Muscle layer of duodenum (tissue), 2 donors: ENCODE data around the gene VENTX.
"Not testable (repeated sequence)": the region's sequence is repeated elsewhere in the genome, so short reads cannot be mapped to it uniquely, and the experiment has no call there.

Source experiments
- H3K27ac ChIP-seq: one replicate; pipeline ENCODE4 v1.7.0; 2013; ENCODE audit warnings: mild to moderate bottlenecking, low read length
- H3K27me3 ChIP-seq: one replicate; pipeline ENCODE4 v1.7.0; 2013; ENCODE audit warnings: low read depth, mild to moderate bottlenecking, control low read depth, low read length
- H3K36me3 ChIP-seq, 2 donors: one replicate each; pipeline ENCODE4 v1.7.0; 2013; ENCODE audit warnings: low read length in 2 of 2, control low read depth in 1 of 2, mild to moderate bottlenecking in 1 of 2; ENCODE audit not compliant: insufficient read depth in 2 of 2, control insufficient read depth in 1 of 2
- H3K4me1 ChIP-seq, 2 donors: one replicate each; pipeline ENCODE4 v1.7.0; 2013; ENCODE audit warnings: low read length in 2 of 2, mild to moderate bottlenecking in 2 of 2, control low read depth in 1 of 2, moderate library complexity in 1 of 2; ENCODE audit not compliant: insufficient read depth in 2 of 2, control insufficient read depth in 1 of 2
- H3K4me3 ChIP-seq, 2 donors: one replicate each; pipeline ENCODE4 v1.7.0; 2013; ENCODE audit warnings: low read length in 2 of 2, low read depth in 1 of 2, mild to moderate bottlenecking in 1 of 2
- H3K9me3 ChIP-seq, 2 donors: one replicate each; pipeline ENCODE4 v1.7.0; 2013; ENCODE audit warnings: low read length in 2 of 2, control low read depth in 1 of 2, mild to moderate bottlenecking in 1 of 2; ENCODE audit not compliant: control insufficient read depth in 1 of 2
- donor health status: healthy.

VENTX gene

GRCh38 chr10:133263674-133264073, 26.0 kb downstream of the VENTX start:
- no peaks in the 10 kb centered on the region for H3K9me3 ChIP-seq
- H3K4me1 ChIP-seq = peaks cover 4 to 22% of the 10 kb centered on the region in 2 donors
- no peak overlapping the region for H3K4me3 ChIP-seq
- no peak overlapping the region for H3K27ac ChIP-seq
- H3K27me3 ChIP-seq = no peaks in the 10 kb centered on the region
- peaks cover 0 to 4% of the 10 kb centered on the region in 2 donors for H3K36me3 ChIP-seq

DNA sequence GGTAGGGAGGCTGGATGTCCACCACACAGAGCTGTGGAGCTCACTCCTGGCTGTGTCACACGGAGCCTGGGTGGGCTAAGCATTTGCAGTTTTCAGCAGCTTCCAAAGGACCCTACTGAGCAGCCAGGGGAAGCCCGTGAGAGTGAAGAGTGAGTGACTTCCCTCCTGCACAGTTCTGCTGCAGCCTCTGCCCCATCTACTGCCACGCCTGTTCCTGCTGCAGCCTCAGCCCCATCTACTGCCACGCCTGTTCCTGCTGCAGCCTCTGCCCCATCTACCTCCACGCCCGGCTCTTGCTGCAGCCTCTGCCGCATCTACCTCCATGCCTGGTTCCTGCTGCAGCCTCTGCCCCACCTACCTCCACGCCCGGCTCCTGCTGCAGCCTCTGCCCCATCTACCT, 26.8 kb downstream of the VENTX start:
- H3K36me3 ChIP-seq = peaks cover 0 to 7% of the 10 kb centered on the region in 2 donors
- H3K27ac ChIP-seq = no peak overlapping the region
- H3K9me3 ChIP-seq = no peaks in the 10 kb centered on the region
- H3K4me3 ChIP-seq = no peak overlapping the region
- H3K4me1 ChIP-seq = peaks cover 0 to 21% of the 10 kb centered on the region in 2 donors
- no peaks in the 10 kb centered on the region for H3K27me3 ChIP-seq

DNA sequence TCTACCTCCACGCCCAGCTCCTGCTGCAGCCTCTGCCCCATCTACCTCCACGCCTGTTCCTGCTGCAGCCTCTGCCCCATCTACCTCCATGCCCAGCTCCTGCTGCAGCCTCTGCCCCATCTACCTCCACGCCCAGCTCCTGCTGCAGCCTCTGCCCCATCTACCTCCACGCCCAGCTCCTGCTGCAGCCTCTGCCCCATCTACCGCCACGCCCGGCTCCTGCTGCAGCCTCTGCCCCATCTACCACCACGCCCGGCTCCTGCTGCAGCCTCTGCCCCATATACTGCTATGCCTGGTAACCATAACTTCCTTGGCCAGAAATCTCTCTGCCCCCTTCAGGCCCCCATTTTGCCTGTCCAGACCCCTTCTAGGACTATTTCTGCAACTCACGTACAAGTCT, 27.4 kb downstream of the VENTX start:
- not testable (repeated sequence) for H3K27ac ChIP-seq, H3K27me3 ChIP-seq, H3K9me3 ChIP-seq, H3K4me3 ChIP-seq
- peaks cover 0 to 13% of the 10 kb centered on the region in 2 donors for H3K36me3 ChIP-seq
- H3K4me1 ChIP-seq = peaks cover 0 to 17% of the 10 kb centered on the region in 2 donors

DNA sequence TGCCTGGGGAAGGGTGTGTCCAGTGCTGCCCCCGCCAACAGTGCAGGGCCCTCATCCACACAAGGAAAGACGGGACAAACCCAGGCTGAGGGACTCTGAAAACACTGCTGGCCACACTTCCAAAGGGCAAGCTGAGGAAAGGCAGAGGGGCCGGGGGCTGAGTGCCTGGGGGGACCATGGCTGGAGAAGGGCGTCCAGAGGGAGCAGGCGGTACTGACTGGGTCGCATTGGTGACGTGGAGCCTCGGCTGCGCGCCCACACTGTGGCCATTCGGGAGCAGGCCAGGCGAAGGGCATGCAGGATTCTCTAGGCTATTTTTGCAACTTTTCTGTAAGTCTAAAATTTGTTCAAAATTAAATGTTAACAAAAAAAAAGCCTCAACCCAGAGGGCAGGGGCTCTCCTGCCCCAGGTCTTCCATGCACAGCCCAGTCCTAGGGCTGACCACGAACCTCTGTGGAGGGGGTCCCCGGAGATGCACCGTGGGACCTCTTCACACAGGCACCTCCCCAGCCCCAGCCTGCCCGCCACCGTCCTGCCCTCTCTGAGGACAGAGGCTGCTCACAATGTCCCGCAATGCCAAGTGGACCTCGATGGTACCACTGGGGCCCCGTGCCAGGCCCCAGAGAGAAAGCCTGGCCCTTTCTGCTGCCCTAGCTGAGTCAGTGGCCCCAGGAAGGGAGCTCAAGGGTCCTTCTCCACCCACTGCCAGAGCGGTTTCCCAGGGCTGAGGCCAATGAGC, 28.6 kb downstream of the VENTX start:
- Histone ChIP-seq H3K36me3 (peaks cover 0 to 25% of the 10 kb centered on the region in 2 donors), H3K4me1 (peaks cover 0 to 8% of the 10 kb centered on the region in 2 donors)

DNA sequence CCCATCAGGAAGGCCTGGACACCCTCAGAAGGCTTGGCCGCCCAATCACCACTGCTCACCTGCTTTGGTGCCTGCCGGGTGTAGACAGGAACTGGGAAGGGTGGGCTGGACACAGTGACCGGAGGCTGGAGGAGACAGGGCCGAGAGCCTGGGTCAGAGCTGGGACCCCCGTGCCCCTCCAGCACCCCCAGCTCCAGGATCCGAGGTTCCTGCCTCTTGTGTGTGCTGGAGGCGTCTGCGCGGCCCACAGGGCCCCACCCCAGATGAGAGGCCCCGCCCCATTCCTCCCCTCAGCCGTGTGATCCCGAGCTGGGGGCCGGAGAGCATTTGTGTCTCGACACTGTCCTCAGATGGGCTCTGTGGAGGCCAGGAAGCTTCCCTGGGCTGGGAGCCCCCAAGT, 29.6 kb downstream of the VENTX start:
- H3K27ac ChIP-seq = no peak overlapping the region
- no peak overlapping the region for H3K4me3 ChIP-seq
- peaks cover 0 to 26% of the 10 kb centered on the region in 2 donors for H3K36me3 ChIP-seq
- peaks cover 0 to 4% of the 10 kb centered on the region in 2 donors for H3K4me1 ChIP-seq
- H3K27me3 ChIP-seq = no peaks in the 10 kb centered on the region
- no peaks in the 10 kb centered on the region for H3K9me3 ChIP-seq

More for the DNA sequence above, 28.6 kb downstream of the VENTX start:
- H3K27ac ChIP-seq = no peak overlapping the region
- no peaks in the 10 kb centered on the region for H3K9me3 ChIP-seq
- H3K4me3 ChIP-seq = no peak overlapping the region
- no peaks in the 10 kb centered on the region for H3K27me3 ChIP-seq

GRCh38 chr10:133267829-133268228, 30.2 kb downstream of the VENTX start:
- Histone ChIP-seq H3K36me3 (peaks cover 0 to 30% of the 10 kb centered on the region in 2 donors), H3K4me3 (no peak overlapping the region), H3K27ac (no peak overlapping the region), H3K9me3 (no peaks in the 10 kb centered on the region), H3K27me3 (no peaks in the 10 kb centered on the region), H3K4me1 (no peaks in the 10 kb centered on the region)

DNA sequence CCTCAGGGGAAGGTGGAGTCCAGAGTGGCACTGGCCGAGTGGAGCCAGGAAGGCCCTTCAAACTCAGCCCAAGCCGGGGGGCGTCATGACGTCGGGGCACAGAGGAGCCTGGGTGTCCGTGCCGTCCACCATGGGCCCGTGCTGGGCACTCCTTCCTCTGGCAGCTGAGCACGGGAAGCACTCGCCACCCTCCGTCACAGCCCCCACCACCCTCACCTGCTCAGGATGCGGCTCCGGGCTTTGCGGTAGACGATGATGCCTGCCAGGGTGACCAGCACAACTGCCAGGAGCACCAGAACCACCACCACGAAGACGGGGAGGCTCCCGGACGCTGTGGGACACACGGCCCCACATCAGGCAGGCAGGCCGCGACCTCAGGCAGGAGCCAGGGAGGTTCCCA, 30.9 kb downstream of the VENTX start:
- H3K36me3 ChIP-seq = peaks cover 0 to 33% of the 10 kb centered on the region in 2 donors
- no peak overlapping the region for H3K4me3 ChIP-seq
- H3K27ac ChIP-seq = no peak overlapping the region
- H3K4me1 ChIP-seq = no peaks in the 10 kb centered on the region
- no peaks in the 10 kb centered on the region for H3K9me3 ChIP-seq
- H3K27me3 ChIP-seq = no peaks in the 10 kb centered on the region

DNA sequence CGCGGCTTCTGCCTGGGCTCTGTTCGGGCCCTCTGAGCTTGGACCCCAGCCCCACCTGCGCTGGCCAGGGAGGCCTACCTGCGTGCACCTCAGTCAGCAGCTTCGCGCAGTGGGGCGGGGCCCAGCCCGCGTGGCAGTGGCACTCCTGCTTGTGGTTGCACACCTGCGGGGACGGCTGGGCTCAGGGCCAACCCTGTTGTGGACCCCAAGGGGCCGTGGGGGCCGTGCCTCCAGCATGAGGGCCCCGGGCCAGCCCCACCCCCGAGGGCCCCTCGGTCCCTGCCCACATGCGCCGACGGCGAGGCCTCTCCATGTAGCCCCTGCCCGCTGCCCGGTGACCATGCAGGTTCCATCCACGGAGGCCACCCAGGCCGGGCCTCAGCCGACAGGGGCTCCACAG, 31.7 kb downstream of the VENTX start:
- no peaks in the 10 kb centered on the region for H3K4me1 ChIP-seq
- H3K36me3 ChIP-seq = peaks cover 0 to 33% of the 10 kb centered on the region in 2 donors
- H3K27me3 ChIP-seq = no peaks in the 10 kb centered on the region
- H3K4me3 ChIP-seq = no peak overlapping the region
- no peak overlapping the region for H3K27ac ChIP-seq
- H3K9me3 ChIP-seq = no peaks in the 10 kb centered on the region

GRCh38 chr10:133270204-133270603, 32.5 kb downstream of the VENTX start:
- H3K27me3 ChIP-seq = no peaks in the 10 kb centered on the region
- H3K4me3 ChIP-seq = no peak overlapping the region
- no peaks in the 10 kb centered on the region for H3K9me3 ChIP-seq
- no peaks in the 10 kb centered on the region for H3K4me1 ChIP-seq
- peaks cover 0 to 33% of the 10 kb centered on the region in 2 donors for H3K36me3 ChIP-seq
- no peak overlapping the region for H3K27ac ChIP-seq

DNA sequence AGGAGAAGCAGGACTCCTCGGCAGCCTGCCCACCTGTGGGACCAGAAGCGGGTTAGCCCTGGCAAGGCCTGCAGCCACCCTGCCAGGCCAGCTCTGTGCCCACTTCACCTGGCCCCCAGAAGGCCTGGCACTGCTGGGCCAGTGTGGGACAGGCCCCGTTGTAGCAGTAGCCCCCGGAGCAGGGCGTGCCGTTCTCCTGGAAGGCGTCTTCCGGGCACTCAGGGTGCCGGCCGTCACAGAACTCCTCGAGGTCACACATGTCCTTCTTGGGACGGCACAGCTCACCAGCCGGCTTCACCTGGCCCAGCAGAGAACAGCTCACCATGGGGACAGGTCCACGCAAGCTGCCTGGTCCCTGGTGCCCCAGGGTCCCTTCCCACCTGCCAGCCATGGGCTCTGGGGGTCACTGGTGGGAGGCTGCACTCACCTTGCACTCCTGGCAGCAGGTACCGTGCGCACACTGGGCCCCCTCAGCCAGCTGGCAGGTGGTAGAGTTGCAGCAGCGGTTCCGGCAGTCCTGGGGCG, 33.2 kb downstream of the VENTX start:
- H3K27me3 ChIP-seq = no peaks in the 10 kb centered on the region
- no peak overlapping the region for H3K4me3 ChIP-seq
- H3K27ac ChIP-seq = no peak overlapping the region
- no peaks in the 10 kb centered on the region for H3K4me1 ChIP-seq
- no peaks in the 10 kb centered on the region for H3K9me3 ChIP-seq
- H3K36me3 ChIP-seq = peaks cover 0 to 33% of the 10 kb centered on the region in 2 donors

GRCh38 chr10:133271521-133272300, 34.1 kb downstream of the VENTX start:
- Histone ChIP-seq H3K27me3 (no peaks in the 10 kb centered on the region), H3K9me3 (no peaks in the 10 kb centered on the region), H3K27ac (no peak overlapping the region), H3K4me1 (peaks cover 0 to 5% of the 10 kb centered on the region in 2 donors), H3K4me3 (no peak overlapping the region), H3K36me3 (peaks cover 0 to 33% of the 10 kb centered on the region in 2 donors)
